Heart left ventricle (tissue), 16 donors: Measurements from ENCODE around the gene LHX4. TPM values are rescaled to one million over a fixed set of nuclear protein-coding genes. Genes with fewer than 3 reads are reported as not detected.
A peak's percentile ranks its signal among the peaks of the same experiment; 100 is the strongest.

Experiments
- ATAC-seq, 4 donors: fragments of 200-7000 bp; cut with Tn5 transposase; one replicate each; pipeline ENCODE4 v1.9.1; 2020 to 2022; ENCODE audit warnings: moderate library complexity in 4 of 4, mild to moderate bottlenecking in 3 of 4, moderate number of reproducible peaks in 1 of 4
- DNase-seq, 5 donors: peaks; one replicate each; pipeline ENCODE4 v3.0.0-alpha.2; 2020
- H3K27ac ChIP-seq, 12 donors: fragments of 200-600 bp; sonication (generic) in 4 of 12; one replicate each; pipeline versions ENCODE4 v1.5.0 to v1.8.0; 2016 to 2022; ENCODE audit warnings: mild to moderate bottlenecking in 2 of 12
- H3K27me3 ChIP-seq, 9 donors: fragments of 200-600 bp; sonication (generic) in 2 of 9; one replicate each; pipeline versions ENCODE4 v1.5.1 to v1.8.0; 2016 to 2022; ENCODE audit warnings: mild to moderate bottlenecking in 3 of 9
- H3K36me3 ChIP-seq, 9 donors: fragments of 200-600 bp; sonication (generic) in 2 of 9; one replicate each; pipeline versions ENCODE4 v1.5.0 to v1.8.0; 2018 to 2022; ENCODE audit warnings: mild to moderate bottlenecking in 2 of 9
- H3K4me1 ChIP-seq, 12 donors: fragments of 200-600 bp; sonication (generic) in 4 of 12; one replicate each; pipeline versions ENCODE4 v1.5.0 to v1.8.0; 2016 to 2022; ENCODE audit warnings: mild to moderate bottlenecking in 3 of 12
- H3K4me3 ChIP-seq, 12 donors: fragments of 200-600 bp; sonication (generic) in 4 of 12; one replicate each; pipeline versions ENCODE4 v1.5.0 to v1.8.0; 2017 to 2022; ENCODE audit warnings: mild to moderate bottlenecking in 9 of 12, moderate library complexity in 4 of 12
- H3K9me3 ChIP-seq, 12 donors: fragments of 200-600 bp; sonication (generic) in 4 of 12; one replicate each; pipeline versions ENCODE4 v1.5.0 to v1.8.0; 2016 to 2022; ENCODE audit warnings: mild to moderate bottlenecking in 1 of 12
- CTCF ChIP-seq, 12 donors: fragments of 200-600 bp; sonication (generic) in 4 of 12; IDR thresholded peaks; one replicate each; pipeline versions ENCODE4 v1.5.0 to v1.8.0; 2018 to 2022; ENCODE audit warnings: antibody characterized with exemption in 12 of 12, mild to moderate bottlenecking in 5 of 12
- POLR2A ChIP-seq, 2 donors: fragments of 450-650 bp; IDR thresholded peaks; one replicate each; pipeline ENCODE4 v1.6.1; 2017; ENCODE audit warnings: antibody characterized with exemption in 2 of 2, mild to moderate bottlenecking in 2 of 2, moderate library complexity in 2 of 2
- WGBS, 4 donors: extraction: QIAGEN DNeasy Blood & Tissue Kit in 2 of 4; methylation state at CpG; one replicate each; pipeline versions ENCODE4 v1.1.5 to v1.1.7; 2013 to 2018; 5-methylcytosine and 5-hydroxymethylcytosine counted together
- intact Hi-C, 10 donors: fragments of 100-400 bp; cut with DNase I; formaldehyde crosslinking; loops; one replicate each; pipeline versions ENCODE4 v1.11.1 to v1.14.2; 2022
- polyA plus RNA-seq, 2 donors: library from polyadenylated mRNA; stranded (reverse); fragments of 200-250 nt; gene quantifications; one replicate each; pipeline ENCODE4 v1.2.3, GENCODE V29; 2013
- total RNA-seq, 9 donors: library from RNA; depleted of rRNA in 2 of 9; stranded (reverse); fragments of >200 nt in 2 of 9; fragmentation: NEBNext Ultra II Directional in 3 of 9; extraction: Animal tissue kit (Norgen Biotek cat#: 25700) in 3 of 9; gene quantifications; one replicate each; pipeline versions ENCODE4 v1.1.0 to v1.2.4, GENCODE V29; 2016 to 2023
- donor health status: ischemic (EF 13 %, LVEDD 7.1; RV severe dilation, severe dysfunction).
- donor health status: healthy with polysubstance abuse.
- donor health status: DM: no; HTN: yes; CAD: no.
- donor health status: DM: no; HTN: no; CAD: no.
- donor health status: ischemic (EF 25% LVEDD 6.9; RV normal size, moderate dysfunction).
- donor health status: ischemic (EF 25% LVEDD 5.7; RV mildly dilated, moderate dysfunction).
- donor health status: healthy.
- donor health status: DM: yes; HTN: yes; CAD: no.
- donor health status: ischemic (EF 35%, LVEDD 5.7; RV mildly dilated, moderate dysfunction).
- donor health status: nonischemic (EF 11% LVEDD 7.7; RV severe dilation, severe dysfunction).
- donor health status: DM: yes; HTN: yes; CAD: no.
- donor health status: PGD.
- donor health status: ischemic (EF 29% LVEDD 5.4; RV normal size, mild dysfunction).
- donor health status: nonischemic (EF 23%, LVEDD 6.1; RV moderate dilation, normal function).

LHX4 gene
- total and polyA plus RNA-seq, 11 donors, result not detected

- no peaks in the 10 kb centered on the region for H3K9me3 ChIP-seq
- DNase-seq (no peak), ATAC-seq (no peak)
- WGBS, 4 donors, result 87 to 95% (median 92%) methylated on average over 20 to 22 of the region's 22 CpGs
- no peaks in the 10 kb centered on the region for H3K4me1 ChIP-seq
- intact Hi-C loops, result loop anchor here in 3 of 10 donors (10.0 kb wide), 4 partner anchors 232 to 478 kb away; no protein-coding TSS in a partner anchor
- no peak overlapping the region for H3K4me3 ChIP-seq
- no peak overlapping the region for H3K27ac ChIP-seq
- peaks cover 0 to 80% (median 51%) of the 10 kb centered on the region in 9 donors for H3K36me3 ChIP-seq
- TF ChIP-seq CTCF (IDR thresholded peaks at IDR 0.05), result no peak
- no peak for TF ChIP-seq POLR2A (IDR thresholded peaks at IDR 0.05)
- H3K27me3 ChIP-seq, result no peaks in the 10 kb centered on the region
These were observed 47.3 kb upstream of the LHX4 start for GRCh38 chr1:180182643-180183311.

- H3K27me3 ChIP-seq, result no peaks in the 10 kb centered on the region
- WGBS, 4 donors, result 72 to 84% (median 77%) methylated on average over 10 of the region's 10 CpGs
- TF ChIP-seq CTCF (IDR thresholded peaks at IDR 0.05) (no peak), POLR2A (IDR thresholded peaks at IDR 0.05) (no peak)
- no peak overlapping the region for H3K27ac ChIP-seq
- no peak for DNase-seq
- peaks cover 0 to 87% (median 58%) of the 10 kb centered on the region in 9 donors for H3K36me3 ChIP-seq
- no peaks in the 10 kb centered on the region for H3K4me1 ChIP-seq
- peak in 2 of 4 donors; percentile 21 to 25 for ATAC-seq
- H3K9me3 ChIP-seq, result no peaks in the 10 kb centered on the region
- intact Hi-C loops, result loop anchor here in 3 of 10 donors (10.0 kb wide), 4 partner anchors 231 to 479 kb away; no protein-coding TSS in a partner anchor
- H3K4me3 ChIP-seq, result no peak overlapping the region
These were observed 46.6 kb upstream of the LHX4 start for GRCh38 chr1:180183426-180183825.

GRCh38 chr1:180184041-180184440, 46.0 kb upstream of the LHX4 start:
- ATAC-seq (no peak), DNase-seq (no peak)
- WGBS, 4 donors, result 90 to 96% (median 95%) methylated on average over 9 of the region's 9 CpGs
- Histone ChIP-seq H3K4me1 (no peaks in the 10 kb centered on the region), H3K27me3 (no peaks in the 10 kb centered on the region), H3K9me3 (no peaks in the 10 kb centered on the region), H3K27ac (no peak overlapping the region), H3K4me3 (no peak overlapping the region), H3K36me3 (peaks cover 0 to 90% (median 64%) of the 10 kb centered on the region in 9 donors)
- intact Hi-C loops, result loop anchor here in 3 of 10 donors (10.0 kb wide), 4 partner anchors 231 to 479 kb away; no protein-coding TSS in a partner anchor
- TF ChIP-seq CTCF (IDR thresholded peaks at IDR 0.05) (no peak), POLR2A (IDR thresholded peaks at IDR 0.05) (no peak)

- Histone ChIP-seq H3K36me3 (peaks cover 0 to 88% (median 75%) of the 10 kb centered on the region in 9 donors), H3K4me1 (no peaks in the 10 kb centered on the region), H3K27ac (no peak overlapping the region), H3K4me3 (no peak overlapping the region), H3K9me3 (no peaks in the 10 kb centered on the region), H3K27me3 (no peaks in the 10 kb centered on the region)
- TF ChIP-seq POLR2A (IDR thresholded peaks at IDR 0.05) (no peak), CTCF (IDR thresholded peaks at IDR 0.05) (no peak)
- DNase-seq, result no peak
- no peak for ATAC-seq
- intact Hi-C loops, result loop anchor here in 7 of 10 donors (5.0 to 10.0 kb wide), 7 partner anchors 230 to 480 kb away; no protein-coding TSS in a partner anchor
- WGBS, 4 donors, result 60 to 89% (median 76%) methylated on average over 2 to 5 of the region's 5 CpGs
These were observed 44.8 kb upstream of the LHX4 start for GRCh38 chr1:180185281-180185680.
